GM23338 (cell line): Measurements from ENCODE around the gene XKR7. TPM values are rescaled to one million over a fixed set of nuclear protein-coding genes. Genes with fewer than 3 reads are reported as not detected.
A peak's percentile ranks its signal among the peaks of the same experiment; 100 is the strongest.

Source experiments
- ATAC-seq: fragments of 200-7000 bp; cut with Tn5 transposase; 3 replicates; pipeline ENCODE4 v1.9.1; 2020
- DNase-seq: peaks from one replicate; pipeline ENCODE4 v3.0.0-alpha.2; 2015; ENCODE audit warnings: low spot score
- H2AFZ ChIP-seq: fragments of 200-600 bp; sonication (generic); 2 replicates; pipeline ENCODE4 v1.8.0; 2016; ENCODE audit warnings: antibody characterized with exemption, mild to moderate bottlenecking, moderate library complexity
- H3F3A ChIP-seq: fragments of 200-600 bp; sonication (generic); replicated peaks from 2 replicates; pipeline ENCODE4 v1.8.0; 2017; ENCODE audit warnings: antibody characterized with exemption, mixed run types, low read depth
- H3K27ac ChIP-seq: fragments of 200-600 bp; sonication (generic); 2 replicates; pipeline ENCODE4 v1.6.1; 2016; ENCODE audit warnings: low read depth
- H3K27me3 ChIP-seq: fragments of 200-600 bp; sonication (generic); 2 replicates; pipeline ENCODE4 v1.8.0; 2016; ENCODE audit warnings: mild to moderate bottlenecking, mixed run types, moderate library complexity; ENCODE audit not compliant: insufficient read depth
- H3K36me3 ChIP-seq: fragments of 200-600 bp; sonication (generic); 2 replicates; pipeline ENCODE4 v1.8.0; 2016; ENCODE audit warnings: mild to moderate bottlenecking; ENCODE audit not compliant: insufficient read depth
- H3K4me1 ChIP-seq: fragments of 200-600 bp; sonication (generic); 2 replicates; pipeline ENCODE4 v1.8.0; 2016; ENCODE audit warnings: mild to moderate bottlenecking, moderate library complexity; ENCODE audit not compliant: insufficient read depth
- H3K4me2 ChIP-seq: fragments of 200-600 bp; sonication (generic); 2 replicates; pipeline ENCODE4 v1.7.1; 2017; ENCODE audit warnings: mixed run types
- H3K4me3 ChIP-seq: fragments of 200-600 bp; sonication (generic); 2 replicates; pipeline ENCODE4 v1.6.1; 2016; ENCODE audit warnings: mixed run types
- H3K79me2 ChIP-seq: fragments of 200-600 bp; sonication (generic); replicated peaks from 2 replicates; pipeline ENCODE4 v1.8.0; 2017; ENCODE audit warnings: mild to moderate bottlenecking; ENCODE audit not compliant: insufficient read depth
- H3K9me2 ChIP-seq: fragments of 200-600 bp; sonication (generic); 2 replicates; pipeline ENCODE4 v1.8.0; 2017; ENCODE audit not compliant: insufficient read depth
- H4K20me1 ChIP-seq: fragments of 200-600 bp; sonication (generic); replicated peaks from 2 replicates; pipeline ENCODE4 v1.8.0; 2017; ENCODE audit warnings: mild to moderate bottlenecking; ENCODE audit not compliant: insufficient read depth
- H3K27ac Mint-ChIP-seq: 2 replicates; pipeline ENCODE4 v1.8.0; 2020; ENCODE audit warnings: inconsistent platforms, mild to moderate bottlenecking, moderate library complexity, mixed read lengths
- H3K27me3 Mint-ChIP-seq: 3 replicates; pipeline ENCODE4 v1.8.0; 2022; ENCODE audit warnings: low read depth, mild to moderate bottlenecking, moderate library complexity, mixed read lengths, inconsistent platforms; ENCODE audit not compliant: insufficient read depth, poor library complexity
- H3K36me3 Mint-ChIP-seq: 3 replicates; pipeline ENCODE4 v1.8.0; 2021; ENCODE audit warnings: low read depth, mild to moderate bottlenecking, inconsistent platforms, moderate library complexity, mixed read lengths
- H3K4me1 Mint-ChIP-seq: 3 replicates; pipeline ENCODE4 v1.8.0; 2020; ENCODE audit warnings: mild to moderate bottlenecking, inconsistent platforms, mixed read lengths
- H3K4me3 Mint-ChIP-seq: 3 replicates; pipeline ENCODE4 v1.8.0; 2021; ENCODE audit warnings: moderate library complexity, mild to moderate bottlenecking, inconsistent platforms, mixed read lengths
- H3K9me3 Mint-ChIP-seq: 3 replicates; pipeline ENCODE4 v1.8.0; 2020; ENCODE audit warnings: moderate library complexity, mild to moderate bottlenecking, inconsistent platforms, mixed read lengths
- NANOG ChIP-seq: IDR thresholded peaks from 2 replicates; pipeline ENCODE4 v1.6.1; 2016; ENCODE audit warnings: antibody characterized with exemption, borderline replicate concordance
- POLR2AphosphoS5 ChIP-seq: IDR thresholded peaks from 2 replicates; pipeline ENCODE4 v1.6.1; 2016; ENCODE audit warnings: antibody characterized with exemption, low read depth
- ZNF462 ChIP-seq: fragments of 250-450 bp; sonication (Bioruptor Pico); IDR thresholded peaks from 2 replicates; pipeline ENCODE4 v1.5.0; 2020; ENCODE audit warnings: mild to moderate bottlenecking, moderate library complexity
- polyA plus RNA-seq: library from polyadenylated mRNA; unstranded; fragments of >200 nt; fragmentation: Nextera tagmentation; extraction: Ambion mirVana; gene quantifications from 2 replicates; pipeline ENCODE4 v1.2.1, GENCODE V29; 2016
- total RNA-seq: library from RNA; depleted of rRNA; stranded (reverse); fragments of >200 nt; shearing (Covaris generic); gene quantifications from 2 replicates; pipeline ENCODE4 v1.2.3, GENCODE V29; 2014

XKR7 gene
- total and polyA plus RNA-seq, 2 experiments from 2014 or later: 0.61 to 3.9 TPM

- peaks cover 5% of the 10 kb centered on the region; the same call in 1 of the 2 replicates for H4K20me1 ChIP-seq
- ATAC-seq: peak; percentile 84
- Mint-ChIP-seq H3K27me3 (peaks cover 5% of the 10 kb centered on the region), H3K4me3 (peak overlapping the region; percentile 86), H3K36me3 (peaks cover 12% of the 10 kb centered on the region; the same call in 2 of the 3 replicates), H3K9me3 (peaks cover 19% of the 10 kb centered on the region; the same call in 2 of the 3 replicates), H3K27ac (peak overlapping the region; percentile 94), H3K4me1 (peaks cover 21% of the 10 kb centered on the region)
- peaks cover 17% of the 10 kb centered on the region; the same call in 1 of the 2 replicates for H3F3A ChIP-seq
- no peaks in the 10 kb centered on the region for H3K9me2 ChIP-seq
- DNase-seq: peak; percentile 95
- H3K27ac ChIP-seq: peak overlapping the region; percentile 94
- peak overlapping the region; percentile 95 for H3K4me2 ChIP-seq
- H3K4me3 ChIP-seq: peak overlapping the region; percentile 93
- no peak for TF ChIP-seq NANOG
- no peak for TF ChIP-seq ZNF462 (CRISPR knock-in tag)
- TF ChIP-seq POLR2AphosphoS5: peak; percentile 64; the same call in 1 of the 2 replicates
- peaks cover 16% of the 10 kb centered on the region for H3K27me3 ChIP-seq
- no peaks in the 10 kb centered on the region; the same call in 1 of the 2 replicates for H3K79me2 ChIP-seq
- peak overlapping the region; percentile 100 for H2AFZ ChIP-seq
- peaks cover 18% of the 10 kb centered on the region for H3K4me1 ChIP-seq
- no peaks in the 10 kb centered on the region for H3K36me3 ChIP-seq
These were observed 50.6 kb downstream of the XKR7 start for GRCh38 chr20:32018269-32019155.

GRCh38 chr20:32019156-32019510 lies 51.2 kb downstream of the XKR7 start:
- H3K4me2 ChIP-seq: peak overlapping the region; percentile 95
- peaks cover 23% of the 10 kb centered on the region for H3K4me1 ChIP-seq
- peak overlapping the region; percentile 93 for H3K4me3 ChIP-seq
- peaks cover 16% of the 10 kb centered on the region for H3K27me3 ChIP-seq
- ATAC-seq (peak; percentile 40), DNase-seq (peak; percentile 93)
- peaks cover 16% of the 10 kb centered on the region; the same call in 2 of the 3 replicates for H3K36me3 Mint-ChIP-seq
- no peak overlapping the region for H3K27ac ChIP-seq
- H3K4me1 Mint-ChIP-seq: peaks cover 27% of the 10 kb centered on the region
- H3K27me3 Mint-ChIP-seq: peaks cover 5% of the 10 kb centered on the region
- no peaks in the 10 kb centered on the region for H3K36me3 ChIP-seq
- H3K9me2 ChIP-seq: no peaks in the 10 kb centered on the region
- H3K9me3 Mint-ChIP-seq: peaks cover 21% of the 10 kb centered on the region; the same call in 2 of the 3 replicates
- H3K27ac Mint-ChIP-seq: no peak overlapping the region
- peak overlapping the region; percentile 76 for H3K4me3 Mint-ChIP-seq
- peaks cover 7% of the 10 kb centered on the region; the same call in 1 of the 2 replicates for H4K20me1 ChIP-seq
- peak overlapping the region; percentile 79; the same call in 1 of the 2 replicates for H2AFZ ChIP-seq
- no peaks in the 10 kb centered on the region; the same call in 1 of the 2 replicates for H3K79me2 ChIP-seq
- H3F3A ChIP-seq: peaks cover 17% of the 10 kb centered on the region; the same call in 1 of the 2 replicates
- no peak for TF ChIP-seq ZNF462 (CRISPR knock-in tag)
